Tibial artery (tissue), 4 donors: ENCODE results near the gene MAMDC2.

ENCODE experiments used
- DNase-seq, 2 donors: peaks; one replicate each; pipeline ENCODE4 v3.0.0-alpha.2; 2019
- H3K27ac ChIP-seq, 2 donors: fragments of 200-600 bp; sonication (generic) in 1 of 2; 1 replicate in 1 of 2; 2 replicates in 1 of 2; pipeline ENCODE4 v1.5.1; 2018 to 2019; ENCODE audit warnings: mild to moderate bottlenecking in 1 of 2
- H3K27me3 ChIP-seq, 2 donors: fragments of 200-600 bp; sonication (generic) in 1 of 2; one replicate each; pipeline versions ENCODE4 v1.5.1 to v1.6.0; 2016 to 2019
- H3K36me3 ChIP-seq, 3 donors: fragments of 200-600 bp; sonication (generic) in 2 of 3; one replicate each; pipeline ENCODE4 v1.5.1; 2016 to 2019; ENCODE audit warnings: mild to moderate bottlenecking in 2 of 3
- H3K4me1 ChIP-seq, 4 donors: fragments of 200-600 bp; sonication (generic) in 2 of 4; 1 replicate in 3 of 4; 2 replicates in 1 of 4; pipeline ENCODE4 v1.5.1; 2016 to 2019
- H3K4me3 ChIP-seq, 2 donors: fragments of 200-600 bp; sonication (generic) in 1 of 2; 1 replicate in 1 of 2; 2 replicates in 1 of 2; pipeline ENCODE4 v1.5.1; 2018 to 2019; ENCODE audit warnings: mild to moderate bottlenecking in 2 of 2
- H3K9me3 ChIP-seq, 3 donors: fragments of 200-600 bp; sonication (generic) in 1 of 3; one replicate each; pipeline ENCODE4 v1.5.1; 2016 to 2019
- intact Hi-C: fragments of 100-400 bp; cut with DNase I; formaldehyde crosslinking; loops from one replicate; pipeline ENCODE4 v1.15.0; 2023; ENCODE audit warnings: low total_unique reads
- TF ChIP-seq, protein P1 (sequence below), 2 experiments: fragments of 200-600 bp in 1 of 2; fragments of 450-650 bp in 1 of 2; IDR thresholded peaks; one replicate each; pipeline ENCODE4 v1.5.1; 2017 to 2019; ENCODE audit warnings: antibody characterized with exemption in 2 of 2, mild to moderate bottlenecking in 1 of 2, moderate library complexity in 1 of 2

MAMDC2 gene

DNA sequence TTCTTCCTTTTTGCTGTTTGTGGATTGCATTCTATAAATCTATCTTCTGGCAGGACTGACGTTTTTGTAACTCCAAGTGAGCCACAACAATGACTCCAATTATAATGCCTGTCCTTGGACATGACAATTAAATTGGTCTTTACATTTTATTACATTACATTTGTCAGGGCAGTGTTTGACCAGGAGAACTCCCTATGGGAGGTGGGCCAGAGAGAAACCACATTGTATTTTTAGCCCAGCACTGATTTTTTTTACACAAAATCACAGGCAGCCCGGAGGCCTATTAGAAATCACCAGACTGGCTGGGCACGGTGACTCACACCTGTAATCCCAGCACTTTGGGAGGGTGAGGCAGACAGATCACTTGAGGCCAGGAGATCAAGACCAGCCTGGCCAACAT lies 116.0 kb downstream of the MAMDC2 start:
- H3K27me3 ChIP-seq, result no peaks in the 10 kb centered on the region
- TF ChIP-seq, protein P1, sequence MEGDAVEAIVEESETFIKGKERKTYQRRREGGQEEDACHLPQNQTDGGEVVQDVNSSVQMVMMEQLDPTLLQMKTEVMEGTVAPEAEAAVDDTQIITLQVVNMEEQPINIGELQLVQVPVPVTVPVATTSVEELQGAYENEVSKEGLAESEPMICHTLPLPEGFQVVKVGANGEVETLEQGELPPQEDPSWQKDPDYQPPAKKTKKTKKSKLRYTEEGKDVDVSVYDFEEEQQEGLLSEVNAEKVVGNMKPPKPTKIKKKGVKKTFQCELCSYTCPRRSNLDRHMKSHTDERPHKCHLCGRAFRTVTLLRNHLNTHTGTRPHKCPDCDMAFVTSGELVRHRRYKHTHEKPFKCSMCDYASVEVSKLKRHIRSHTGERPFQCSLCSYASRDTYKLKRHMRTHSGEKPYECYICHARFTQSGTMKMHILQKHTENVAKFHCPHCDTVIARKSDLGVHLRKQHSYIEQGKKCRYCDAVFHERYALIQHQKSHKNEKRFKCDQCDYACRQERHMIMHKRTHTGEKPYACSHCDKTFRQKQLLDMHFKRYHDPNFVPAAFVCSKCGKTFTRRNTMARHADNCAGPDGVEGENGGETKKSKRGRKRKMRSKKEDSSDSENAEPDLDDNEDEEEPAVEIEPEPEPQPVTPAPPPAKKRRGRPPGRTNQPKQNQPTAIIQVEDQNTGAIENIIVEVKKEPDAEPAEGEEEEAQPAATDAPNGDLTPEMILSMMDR (IDR thresholded peaks at IDR 0.05), result no peak
- DNase-seq, result no peak
- H3K36me3 ChIP-seq, result peaks cover under 1 to 10% (median 8%) of the 10 kb centered on the region in 3 donors
- no peak overlapping the region for H3K4me3 ChIP-seq
- peaks cover 0 to 48% (median 16%) of the 10 kb centered on the region in 4 donors for H3K4me1 ChIP-seq
- H3K27ac ChIP-seq, result peak overlapping the region in 1 of 2 donors; percentile 71
- intact Hi-C loops, result no loop called here
- no peaks in the 10 kb centered on the region for H3K9me3 ChIP-seq

DNA sequence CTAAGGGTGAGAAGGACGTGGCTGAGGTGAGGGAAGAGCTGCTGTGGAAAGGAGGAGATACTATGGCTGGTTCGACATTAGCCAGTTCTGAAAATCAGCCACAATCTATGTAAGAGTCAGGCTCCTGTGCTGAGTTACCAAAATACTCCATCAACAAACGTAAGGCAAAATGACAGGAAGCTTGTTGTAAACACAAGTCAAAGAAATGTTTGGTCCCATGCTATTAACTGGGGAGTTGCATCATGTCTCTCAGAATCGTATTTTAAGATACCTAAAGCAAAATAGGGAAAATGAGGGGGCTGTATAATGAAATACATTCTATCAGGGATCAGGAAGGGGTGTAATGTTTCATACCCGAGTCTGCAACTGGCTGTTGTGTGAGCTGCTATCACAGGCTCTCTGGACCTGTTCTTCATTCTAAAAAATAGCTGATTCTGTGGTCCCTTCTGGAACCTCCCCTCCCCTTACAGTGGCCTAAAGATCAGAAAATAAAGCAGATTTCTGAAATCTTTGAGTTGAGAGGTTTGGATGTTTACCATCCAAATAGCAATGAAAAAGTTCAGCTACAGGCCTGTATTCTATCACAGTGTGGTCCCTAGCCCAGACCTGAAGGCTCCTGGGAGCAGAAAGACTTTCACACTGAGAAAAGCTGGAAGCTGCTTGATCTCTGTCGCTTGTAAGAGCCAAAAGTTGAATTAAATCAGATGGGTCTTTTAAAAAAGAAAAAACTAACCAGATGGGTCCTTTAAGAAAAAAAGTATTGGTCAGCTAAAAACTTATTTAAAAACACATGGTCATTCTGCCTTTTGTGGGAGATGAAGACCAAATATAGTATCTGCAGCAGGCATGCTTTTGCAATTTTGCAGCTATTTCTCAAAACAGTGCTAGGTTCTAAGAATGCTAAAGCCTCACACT lies 117.3 kb downstream of the MAMDC2 start:
- TF ChIP-seq, protein P1 (IDR thresholded peaks at IDR 0.05), result no peak
- Histone ChIP-seq H3K4me3 (no peak overlapping the region), H3K27ac (peak overlapping the region; percentile 62 to 71), H3K9me3 (no peaks in the 10 kb centered on the region), H3K36me3 (peaks cover 0 to 10% (median 0%) of the 10 kb centered on the region in 3 donors), H3K4me1 (peaks cover 0 to 55% (median 16%) of the 10 kb centered on the region in 4 donors), H3K27me3 (no peaks in the 10 kb centered on the region)
- intact Hi-C loops, result no loop called here
- DNase-seq, result no peak

DNA sequence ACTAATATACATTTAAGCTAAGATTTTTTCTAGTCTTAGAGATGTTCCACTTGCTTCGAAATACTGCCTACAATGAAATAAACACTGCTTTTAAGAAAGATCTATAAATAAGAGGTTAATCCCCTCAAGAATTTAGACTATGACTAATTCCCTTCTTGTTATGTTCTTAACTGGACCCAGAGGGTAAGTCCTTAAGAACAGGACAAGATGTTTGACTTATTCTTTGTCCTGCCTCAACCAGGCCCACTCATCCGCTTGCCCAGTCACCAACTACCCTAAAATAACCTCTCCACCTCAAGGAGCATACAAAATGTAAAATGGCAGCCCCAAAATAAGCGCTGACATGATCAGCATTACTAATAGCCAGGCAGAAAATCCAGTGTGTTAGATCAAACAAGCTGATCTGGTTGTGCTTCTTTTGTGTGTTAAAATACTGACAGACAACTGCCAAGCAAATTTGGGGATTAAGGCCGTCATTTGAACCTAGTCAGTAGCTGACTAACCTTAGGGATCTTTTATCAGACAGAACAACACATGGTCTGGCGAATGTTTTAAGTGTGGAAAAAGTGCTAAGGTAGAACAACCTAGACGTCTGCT lies 121.5 kb downstream of the MAMDC2 start:
- H3K36me3 ChIP-seq, result peaks cover 15 to 18% (median 17%) of the 10 kb centered on the region in 3 donors
- TF ChIP-seq, protein P1 (IDR thresholded peaks at IDR 0.05), result no peak
- intact Hi-C loops, result no loop called here
- H3K9me3 ChIP-seq, result no peaks in the 10 kb centered on the region
- no peak overlapping the region for H3K27ac ChIP-seq
- no peak overlapping the region for H3K4me3 ChIP-seq
- H3K27me3 ChIP-seq, result no peaks in the 10 kb centered on the region
- peaks cover 0 to 36% (median 14%) of the 10 kb centered on the region in 4 donors for H3K4me1 ChIP-seq
- no peak for DNase-seq

DNA sequence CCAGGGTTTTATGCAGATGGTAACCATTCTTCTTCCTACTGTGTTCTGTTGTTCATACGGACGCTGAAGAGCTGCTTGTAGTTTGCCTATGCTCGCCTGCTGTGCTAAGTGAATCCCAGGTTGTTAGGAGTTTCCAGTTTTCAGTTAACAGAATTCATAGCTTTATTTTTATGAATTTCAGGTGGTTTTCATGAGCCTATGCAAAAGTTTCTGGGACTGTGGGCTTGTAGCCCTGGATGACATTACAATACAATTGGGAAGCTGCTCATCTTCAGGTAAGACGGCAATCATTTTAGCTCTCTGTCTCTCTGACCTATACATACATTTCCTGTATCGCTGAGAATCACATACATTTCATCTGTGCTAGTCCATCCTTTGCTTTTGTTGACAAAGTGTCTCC lies 124.9 kb downstream of the MAMDC2 start:
- TF ChIP-seq, protein P1 (IDR thresholded peaks at IDR 0.05), result no peak
- Histone ChIP-seq H3K27ac (no peak overlapping the region), H3K4me3 (no peak overlapping the region), H3K27me3 (no peaks in the 10 kb centered on the region), H3K4me1 (peaks cover 0 to 9% (median 0%) of the 10 kb centered on the region in 4 donors), H3K9me3 (no peaks in the 10 kb centered on the region), H3K36me3 (peaks cover 38 to 49% (median 48%) of the 10 kb centered on the region in 3 donors)
- no peak for DNase-seq
- intact Hi-C loops, result no loop called here

DNA sequence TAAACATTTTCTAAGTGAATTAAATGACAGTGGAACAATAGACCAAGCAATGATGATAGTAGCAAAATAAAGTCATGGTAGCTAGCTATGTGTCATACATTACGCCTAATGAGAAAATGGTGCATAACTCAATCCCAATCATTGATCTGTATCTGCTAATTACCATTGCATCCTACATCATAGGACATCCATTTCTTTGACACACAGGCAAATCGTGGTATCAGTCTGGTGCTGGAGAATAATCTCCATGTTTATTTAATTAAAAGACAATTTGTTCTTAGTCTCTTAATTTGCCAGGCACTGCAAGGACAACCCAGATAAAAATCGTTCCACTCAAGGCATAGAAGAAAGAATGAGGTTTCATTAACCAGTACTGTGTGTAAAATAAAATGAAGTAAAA lies 125.6 kb downstream of the MAMDC2 start:
- Histone ChIP-seq H3K27me3 (no peaks in the 10 kb centered on the region), H3K4me3 (no peak overlapping the region), H3K27ac (no peak overlapping the region), H3K4me1 (peaks cover 0 to 9% (median 0%) of the 10 kb centered on the region in 4 donors), H3K36me3 (peaks cover 40 to 54% (median 51%) of the 10 kb centered on the region in 3 donors), H3K9me3 (no peaks in the 10 kb centered on the region)
- intact Hi-C loops, result no loop called here
- TF ChIP-seq, protein P1 (IDR thresholded peaks at IDR 0.05), result no peak
- no peak for DNase-seq
